Stimulated activated naive B cell treated with anti-CD40 and anti-IgM and Interleukin-4, amounts not matched to agents 10 μg/mL and 1 μg/mL and 100 μg/mL, for 72 hours (primary cell): Measurements from ENCODE around the gene NMT1.
"Not testable (repeated sequence)": the region's sequence is repeated elsewhere in the genome, so short reads cannot be mapped to it uniquely, and the experiment has no call there.

Experiments used
- ATAC-seq, 2 donors: fragments of 150-1000 bp; cut with Tn5 transposase; replicated peaks; 2 replicates each; pipeline ENCODE4 v1.10.0; 2021; ENCODE audit warnings: moderate library complexity in 1 of 2
- DNase-seq: peaks from one replicate; pipeline ENCODE4 v3.0.0; 2021
- H3K27ac Mint-ChIP-seq: one replicate; pipeline ENCODE4 v1.8.0; 2022; ENCODE audit warnings: mild to moderate bottlenecking, mixed read lengths
- H3K27me3 Mint-ChIP-seq, 2 donors: one replicate each; pipeline ENCODE4 v1.8.0; 2022; ENCODE audit warnings: mixed read lengths in 2 of 2
- H3K36me3 Mint-ChIP-seq, 2 donors: one replicate each; pipeline ENCODE4 v1.8.0; 2022; ENCODE audit warnings: mixed read lengths in 2 of 2, mild to moderate bottlenecking in 1 of 2
- H3K4me1 Mint-ChIP-seq, 2 donors: one replicate each; pipeline ENCODE4 v1.8.0; 2022; ENCODE audit warnings: mixed read lengths in 2 of 2, mild to moderate bottlenecking in 1 of 2
- H3K4me3 Mint-ChIP-seq, 2 donors: one replicate each; pipeline ENCODE4 v1.8.0; 2022; ENCODE audit warnings: mild to moderate bottlenecking in 2 of 2, mixed read lengths in 2 of 2, moderate library complexity in 1 of 2
- H3K9me3 Mint-ChIP-seq, 2 donors: one replicate each; pipeline ENCODE4 v1.8.0; 2022; ENCODE audit warnings: mixed read lengths in 2 of 2, mild to moderate bottlenecking in 1 of 2

NMT1 gene

GRCh38 chr17:45048795-45049563 lies 12.1 kb upstream of the NMT1 start:
- H3K9me3 Mint-ChIP-seq = no peaks in the 10 kb centered on the region
- H3K27ac Mint-ChIP-seq = no peak overlapping the region
- H3K27me3 Mint-ChIP-seq = no peaks in the 10 kb centered on the region
- H3K4me3 Mint-ChIP-seq = no peak overlapping the region
- peaks cover 12 to 14% of the 10 kb centered on the region in 2 donors for H3K36me3 Mint-ChIP-seq
- ATAC-seq (no peak), DNase-seq (no peak)
- peaks cover 26 to 46% of the 10 kb centered on the region in 2 donors for H3K4me1 Mint-ChIP-seq

- Mint-ChIP-seq H3K27me3 (no peaks in the 10 kb centered on the region), H3K9me3 (no peaks in the 10 kb centered on the region), H3K27ac (peak overlapping the region; percentile 97), H3K4me3 (peak overlapping the region; percentile 94 to 95), H3K4me1 (peaks cover 24 to 44% of the 10 kb centered on the region in 2 donors), H3K36me3 (peaks cover 8 to 19% of the 10 kb centered on the region in 2 donors)
- peak in 1 of 2 donors; percentile 12 for ATAC-seq
- no peak for DNase-seq
Observed at GRCh38 chr17:45050481-45051059, 10.5 kb upstream of the NMT1 start.

GRCh38 chr17:45051060-45051719 lies 9.9 kb upstream of the NMT1 start, which contains the start of gene DCAKD:
DCAKD (minus strand) TSS chr17:45051632; CDS start chr17:45034885, 16,747 bp downstream.
- H3K4me3 Mint-ChIP-seq = peak within 1 kb of the TSS; percentile 94 to 95
- DNase-seq (peak; percentile 91), ATAC-seq (peak; percentile 96 to 98)
- no peaks in the 10 kb centered on the region for H3K9me3 Mint-ChIP-seq
- H3K36me3 Mint-ChIP-seq = peaks cover 6 to 21% of the 10 kb centered on the region in 2 donors
- no peaks in the 10 kb centered on the region for H3K27me3 Mint-ChIP-seq
- H3K27ac Mint-ChIP-seq = peak within 1 kb of the TSS; percentile 97
- peaks cover 21 to 44% of the 10 kb centered on the region in 2 donors for H3K4me1 Mint-ChIP-seq

- peaks cover 4 to 18% of the 10 kb centered on the region in 2 donors for H3K36me3 Mint-ChIP-seq
- H3K4me1 Mint-ChIP-seq = peaks cover 19 to 39% of the 10 kb centered on the region in 2 donors
- not testable (repeated sequence) for H3K9me3 Mint-ChIP-seq, H3K27me3 Mint-ChIP-seq, H3K27ac Mint-ChIP-seq, ATAC-seq, DNase-seq
- peak overlapping the region in 1 of 2 donors; percentile 94 for H3K4me3 Mint-ChIP-seq
Observed at GRCh38 chr17:45051720-45052051, 9.4 kb upstream of the NMT1 start.

GRCh38 chr17:45052052-45052772 lies 8.9 kb upstream of the NMT1 start:
- Mint-ChIP-seq H3K36me3 (peaks cover 4 to 17% of the 10 kb centered on the region in 2 donors), H3K4me1 (peaks cover 18 to 34% of the 10 kb centered on the region in 2 donors), H3K9me3 (no peaks in the 10 kb centered on the region), H3K27me3 (no peaks in the 10 kb centered on the region), H3K27ac (peak overlapping the region; percentile 67), H3K4me3 (peak overlapping the region; percentile 69 to 74)
- no peak for DNase-seq
- peak in 1 of 2 donors; percentile 21 for ATAC-seq

- Mint-ChIP-seq H3K36me3 (peaks cover 10 to 23% of the 10 kb centered on the region in 2 donors), H3K4me1 (peaks cover 21 to 53% of the 10 kb centered on the region in 2 donors), H3K4me3 (peak overlapping the region; percentile 92), H3K9me3 (no peaks in the 10 kb centered on the region), H3K27me3 (no peaks in the 10 kb centered on the region), H3K27ac (peak overlapping the region; percentile 99)
- no peak for DNase-seq
- peak in 1 of 2 donors; percentile 2 for ATAC-seq
Observed at GRCh38 chr17:45060382-45060796, 728 bp upstream of the NMT1 start.

GRCh38 chr17:45061606-45062205 lies 589 bp downstream of the NMT1 start:
- Mint-ChIP-seq H3K4me3 (peak overlapping the region; percentile 92), H3K4me1 (peaks cover 18 to 47% of the 10 kb centered on the region in 2 donors), H3K27me3 (no peaks in the 10 kb centered on the region), H3K27ac (peak overlapping the region; percentile 99), H3K36me3 (peaks cover 10 to 19% of the 10 kb centered on the region in 2 donors), H3K9me3 (no peaks in the 10 kb centered on the region)
- ATAC-seq (no peak), DNase-seq (no peak)

- Mint-ChIP-seq H3K4me1 (peaks cover 18 to 61% of the 10 kb centered on the region in 2 donors), H3K36me3 (peaks cover 15 to 29% of the 10 kb centered on the region in 2 donors), H3K27ac (peak overlapping the region; percentile 86), H3K27me3 (no peaks in the 10 kb centered on the region), H3K9me3 (no peaks in the 10 kb centered on the region), H3K4me3 (peak overlapping the region; percentile 77 to 92)
- peak; percentile 4 to 20 for ATAC-seq
- no peak for DNase-seq
Observed at GRCh38 chr17:45063198-45063597, 2.1 kb downstream of the NMT1 start.

GRCh38 chr17:45067637-45068036 lies 6.5 kb downstream of the NMT1 start:
- ATAC-seq (no peak), DNase-seq (no peak)
- Mint-ChIP-seq H3K4me3 (no peak overlapping the region), H3K36me3 (peaks cover 23 to 33% of the 10 kb centered on the region in 2 donors), H3K27me3 (no peaks in the 10 kb centered on the region), H3K9me3 (no peaks in the 10 kb centered on the region), H3K27ac (peak overlapping the region; percentile 65), H3K4me1 (peaks cover 14 to 56% of the 10 kb centered on the region in 2 donors)

- Mint-ChIP-seq H3K4me3 (no peak overlapping the region), H3K36me3 (peaks cover 28 to 33% of the 10 kb centered on the region in 2 donors), H3K4me1 (peaks cover 5 to 42% of the 10 kb centered on the region in 2 donors), H3K27me3 (no peaks in the 10 kb centered on the region), H3K9me3 (no peaks in the 10 kb centered on the region), H3K27ac (no peak overlapping the region)
- DNase-seq (no peak), ATAC-seq (no peak)
Observed at GRCh38 chr17:45070001-45070400, 8.9 kb downstream of the NMT1 start.

- Mint-ChIP-seq H3K4me1 (peaks cover 3 to 38% of the 10 kb centered on the region in 2 donors), H3K27ac (peak overlapping the region; percentile 51), H3K4me3 (no peak overlapping the region), H3K27me3 (no peaks in the 10 kb centered on the region), H3K36me3 (peaks cover 26 to 30% of the 10 kb centered on the region in 2 donors), H3K9me3 (no peaks in the 10 kb centered on the region)
- no peak for DNase-seq
- ATAC-seq = no peak
Observed at GRCh38 chr17:45070809-45071208, 9.7 kb downstream of the NMT1 start.

GRCh38 chr17:45073414-45074070 lies 12.4 kb downstream of the NMT1 start:
- ATAC-seq = no peak
- no peak for DNase-seq
- Mint-ChIP-seq H3K4me3 (no peak overlapping the region), H3K9me3 (peaks cover 0 to 1% of the 10 kb centered on the region in 2 donors), H3K36me3 (peaks cover 30 to 37% of the 10 kb centered on the region in 2 donors), H3K4me1 (peaks cover 14 to 47% of the 10 kb centered on the region in 2 donors), H3K27me3 (no peaks in the 10 kb centered on the region), H3K27ac (peak overlapping the region; percentile 25)

GRCh38 chr17:45077643-45078042 lies 16.5 kb downstream of the NMT1 start:
- Mint-ChIP-seq H3K4me3 (peak overlapping the region; percentile 46 to 52), H3K9me3 (peaks cover 0 to 1% of the 10 kb centered on the region in 2 donors), H3K4me1 (peaks cover 14 to 32% of the 10 kb centered on the region in 2 donors), H3K36me3 (peaks cover 34 to 46% of the 10 kb centered on the region in 2 donors), H3K27ac (peak overlapping the region; percentile 95), H3K27me3 (no peaks in the 10 kb centered on the region)
- DNase-seq (peak; percentile 32), ATAC-seq (peak; percentile 97)
